PC-3 (cell line): ENCODE results near the gene BMP7.

ENCODE experiments used
- CTCF ChIP-seq: fragments of 300-600 bp; sonication (generic); conservative IDR thresholded peaks from 2 replicates; pipeline ENCODE4 v1.5.1; 2017; ENCODE audit warnings: antibody characterized with exemption, low read depth, mild to moderate bottlenecking, low read length
- EZH2 ChIP-seq: fragments of 300-600 bp; sonication (generic); IDR thresholded peaks from one replicate; pipeline ENCODE4 v1.6.1; 2017; ENCODE audit warnings: antibody characterized with exemption, mild to moderate bottlenecking, low read length; ENCODE audit not compliant: unreplicated experiment
- EZH2phosphoT487 ChIP-seq: fragments of 300-600 bp; sonication (generic); IDR thresholded peaks from 2 replicates; pipeline ENCODE4 v1.6.1; 2018; ENCODE audit warnings: mild to moderate bottlenecking, antibody characterized with exemption, low read length, borderline replicate concordance

GRCh38 chr20:57123504-57123903, 142.9 kb downstream of the BMP7 start:
- TF ChIP-seq EZH2 (no peak), CTCF (no peak), EZH2phosphoT487 (no peak)
